NCI-H1092 treated with DMSO at 0.1 percent for 48 hours (cell line): ENCODE results near the gene ZIC1.

Source experiments
- DNase-seq: peaks from one replicate; lab custom pipeline; 2025; lab: John Stamatoyannopoulos, UW

ZIC1 gene

GRCh38 chr3:147395899-147396711, 13.1 kb upstream of the ZIC1 start:
- no peak for DNase-seq

- no peak for DNase-seq
Measured at GRCh38 chr3:147396712-147397046, 12.5 kb upstream of the ZIC1 start.

- DNase-seq: no peak
Measured at GRCh38 chr3:147397155-147397874, 11.8 kb upstream of the ZIC1 start.

- DNase-seq: no peak
Measured at GRCh38 chr3:147397875-147398812, 11.0 kb upstream of the ZIC1 start.

GRCh38 chr3:147398813-147399534, 10.2 kb upstream of the ZIC1 start:
- DNase-seq: no peak

- DNase-seq: no peak
Measured at GRCh38 chr3:147400111-147400510, 9.1 kb upstream of the ZIC1 start.

- DNase-seq: no peak
Measured at GRCh38 chr3:147400999-147401398, 8.2 kb upstream of the ZIC1 start.

GRCh38 chr3:147401421-147401820, 7.7 kb upstream of the ZIC1 start:
- no peak for DNase-seq

GRCh38 chr3:147402159-147402558, 7.0 kb upstream of the ZIC1 start:
- no peak for DNase-seq

- DNase-seq: no peak
Measured at GRCh38 chr3:147403511-147403910, 5.7 kb upstream of the ZIC1 start.

- no peak for DNase-seq
Measured at GRCh38 chr3:147404000-147404799, 5.0 kb upstream of the ZIC1 start.

GRCh38 chr3:147404800-147405230, 4.3 kb upstream of the ZIC1 start:
- DNase-seq: no peak

GRCh38 chr3:147405231-147406027, 3.7 kb upstream of the ZIC1 start:
- no peak for DNase-seq

- DNase-seq: no peak
Measured at GRCh38 chr3:147406028-147406931, 2.9 kb upstream of the ZIC1 start, which contains the start of gene ZIC4. Gene ZIC4, minus strand, starts transcription at chr3:147406543. Its CDS starts 3,746 bp downstream, at chr3:147402797.

GRCh38 chr3:147407114-147407497, 2.1 kb upstream of the ZIC1 start:
- DNase-seq: no peak

- no peak for DNase-seq
Measured at GRCh38 chr3:147407498-147408187, 1.5 kb upstream of the ZIC1 start.

GRCh38 chr3:147408188-147409100, 721 bp upstream of the ZIC1 start:
- DNase-seq: no peak
